Measurements from ENCODE around the gene TMEM236. TPM values are rescaled to one million over a fixed set of nuclear protein-coding genes. Genes with fewer than 3 reads are reported as not detected.

Gene TMEM236
- total RNA-seq, 2 experiments from 2014 or later, result not detected

GRCh38 chr10:17795083-17795482, 43.1 kb downstream of the TMEM236 start:
- CTCF ChIA-PET (ENCODE audit: unreplicated experiment), result no interaction called here
- BruUV-seq (replicated peaks), result no TSS peak
- Histone ChIP-seq H3K4me3 (ENCODE audit: low read depth, low read length, poor library complexity, severe bottlenecking) (no peak overlapping the region), H2AFZ (ENCODE audit: low read length) (no peak overlapping the region), H3K27ac (ENCODE audit: low read depth, low read length, poor library complexity, severe bottlenecking) (no peak overlapping the region), H4K20me1 (ENCODE audit: insufficient read depth, low read length) (no peaks in the 10 kb centered on the region), H3K4me2 (ENCODE audit: low read length) (no peak overlapping the region), H3K4me1 (ENCODE audit: insufficient read depth, low read length, poor library complexity, severe bottlenecking) (no peaks in the 10 kb centered on the region), H3K79me2 (ENCODE audit: insufficient read depth, low read depth, low read length) (no peaks in the 10 kb centered on the region), H3K9me2 (ENCODE audit: insufficient read depth, low read length) (no peaks in the 10 kb centered on the region), H3K9me3 (ENCODE audit: low read length) (no peaks in the 10 kb centered on the region), H3K36me3 (ENCODE audit: insufficient read depth, low read length) (no peaks in the 10 kb centered on the region)
- no peak for TF ChIP-seq EZH2phosphoT487 (IDR thresholded peaks at IDR 0.05; ENCODE audit: borderline replicate concordance, low read depth, low read length)
- no peak for TF ChIP-seq CTCF (conservative IDR thresholded peaks at IDR 0.05; ENCODE audit: low read length)
- intact Hi-C loops (cut with micrococcal nuclease; ENCODE audit: unreplicated experiment), result no loop called here
- POLR2A ChIA-PET, result interaction anchor here (0.6 to 1.1 kb wide), 3 partner anchors 26 to 1713 kb away, joined by 3 read pairs; no protein-coding TSS in a partner anchor
- no peak for DNase-seq (ENCODE audit: low spot score)

GRCh38 chr10:17795813-17796594, 44.0 kb downstream of the TMEM236 start:
- DNase-seq (ENCODE audit: low spot score), result no peak
- no peaks in the 10 kb centered on the region for H3K9me3 ChIP-seq (ENCODE audit: low read length)
- H4K20me1 ChIP-seq (ENCODE audit: insufficient read depth, low read length), result no peaks in the 10 kb centered on the region
- H3K36me3 ChIP-seq (ENCODE audit: insufficient read depth, low read length), result no peaks in the 10 kb centered on the region
- no peak overlapping the region for H2AFZ ChIP-seq (ENCODE audit: low read length)
- no peak overlapping the region for H3K4me3 ChIP-seq (ENCODE audit: low read depth, low read length, poor library complexity, severe bottlenecking)
- H3K27ac ChIP-seq (ENCODE audit: low read depth, low read length, poor library complexity, severe bottlenecking), result no peak overlapping the region
- intact Hi-C loops (cut with micrococcal nuclease; ENCODE audit: unreplicated experiment), result no loop called here
- H3K79me2 ChIP-seq (ENCODE audit: insufficient read depth, low read depth, low read length), result no peaks in the 10 kb centered on the region
- BruUV-seq (replicated peaks), result no TSS peak
- POLR2A ChIA-PET, result interaction anchor here (0.7 to 1.1 kb wide), 3 partner anchors 26 to 409 kb away, joined by 3 read pairs; no protein-coding TSS in a partner anchor
- no peaks in the 10 kb centered on the region for H3K4me1 ChIP-seq (ENCODE audit: insufficient read depth, low read length, poor library complexity, severe bottlenecking)
- TF ChIP-seq CTCF (conservative IDR thresholded peaks at IDR 0.05; ENCODE audit: low read length) (no peak), EZH2phosphoT487 (IDR thresholded peaks at IDR 0.05; ENCODE audit: borderline replicate concordance, low read depth, low read length) (no peak)
- H3K4me2 ChIP-seq (ENCODE audit: low read length), result no peak overlapping the region
- CTCF ChIA-PET (ENCODE audit: unreplicated experiment), result no interaction called here
- H3K9me2 ChIP-seq (ENCODE audit: insufficient read depth, low read length), result no peaks in the 10 kb centered on the region

- ChIA-PET POLR2A (interaction anchor here (0.6 to 0.7 kb wide), 3 partner anchors 9 to 424 kb away, joined by 3 read pairs; no protein-coding TSS in a partner anchor), CTCF (ENCODE audit: unreplicated experiment) (no interaction called here)
- Histone ChIP-seq H3K36me3 (ENCODE audit: insufficient read depth, low read length) (no peaks in the 10 kb centered on the region), H3K9me3 (ENCODE audit: low read length) (no peaks in the 10 kb centered on the region), H3K9me2 (ENCODE audit: insufficient read depth, low read length) (no peaks in the 10 kb centered on the region), H4K20me1 (ENCODE audit: insufficient read depth, low read length) (no peaks in the 10 kb centered on the region), H3K4me1 (ENCODE audit: insufficient read depth, low read length, poor library complexity, severe bottlenecking) (no peaks in the 10 kb centered on the region), H3K79me2 (ENCODE audit: insufficient read depth, low read depth, low read length) (no peaks in the 10 kb centered on the region), H3K4me2 (ENCODE audit: low read length) (no peak overlapping the region), H2AFZ (ENCODE audit: low read length) (no peak overlapping the region), H3K27ac (ENCODE audit: low read depth, low read length, poor library complexity, severe bottlenecking) (no peak overlapping the region), H3K4me3 (ENCODE audit: low read depth, low read length, poor library complexity, severe bottlenecking) (no peak overlapping the region)
- TF ChIP-seq EZH2phosphoT487 (IDR thresholded peaks at IDR 0.05; ENCODE audit: borderline replicate concordance, low read depth, low read length) (no peak), CTCF (conservative IDR thresholded peaks at IDR 0.05; ENCODE audit: low read length) (peak; percentile 52)
- DNase-seq (ENCODE audit: low spot score), result no peak
- intact Hi-C loops (cut with micrococcal nuclease; ENCODE audit: unreplicated experiment), result no loop called here
- BruUV-seq (replicated peaks), result no TSS peak
Measured at GRCh38 chr10:17801507-17801906, 49.5 kb downstream of the TMEM236 start.

All from OCI-LY7 (cell line).